K562 (cell line): Measurements from ENCODE around the gene ZNF319. TPM values are rescaled to one million over a fixed set of nuclear protein-coding genes. Genes with fewer than 3 reads are reported as not detected.
A peak's percentile ranks its signal among the peaks of the same experiment; 100 is the strongest.

Experiments used
- ATAC-seq: fragments of 200-7000 bp; cut with Tn5 transposase; 3 replicates; pipeline ENCODE4 v1.9.1; 2020; ENCODE audit warnings: moderate library complexity
- BruUV-seq: library from RNA; stranded (reverse); fragments of 400-500 nt; replicated peaks from 2 replicates; lab custom pipeline; 2021; lab: Mats Ljungman, UMichigan
- CTCF ChIA-PET: fragments of 300-600 bp; formaldehyde crosslinking; extraction: SDS; loops from one replicate; lab custom pipeline; 2021; ENCODE audit warnings: low intra/inter-chr PET ratio; lab: Yijun Ruan, JAX
- POLR2A ChIA-PET: fragments of 300-600, 350-650 bp; sonication (Branson Sonifier 250); formaldehyde crosslinking; extraction: SDS; loops from one replicate; lab custom pipeline; 2021; ENCODE audit warnings: antibody characterized with exemption, inconsistent platforms; lab: Yijun Ruan, JAX
- DNase-seq, 4 experiments: peaks; one replicate each; pipeline versions ENCODE4 v3.0.0 to v3.0.0-alpha.2; 2011 to 2018; ENCODE audit warnings: low spot score in 3 of 4, mixed read lengths in 3 of 4; ENCODE audit errors: extremely low read depth in 1 of 4
- FAIRE-seq: peaks from 2 replicates; lab custom pipeline; 2011; peaks lifted over from hg19 to GRCh38; lab: Jason Lieb, UNC
- H2AFZ ChIP-seq: 2 replicates; pipeline ENCODE4 v1.6.0; 2011; ENCODE audit warnings: low read depth, low read length, control low read depth, inconsistent platforms
- H3K27ac ChIP-seq: fragments of 200-600 bp; 3 replicates; pipeline ENCODE4 v1.8.0; 2011; ENCODE audit warnings: low read depth, mild to moderate bottlenecking, control low read depth, inconsistent platforms, low read length, moderate library complexity, mixed read lengths; ENCODE audit errors: extremely low read depth
- H3K27me3 ChIP-seq, 2 experiments: fragments of 300-600 bp in 1 of 2; 2 replicates in 1 of 2; 3 replicates in 1 of 2; pipeline versions ENCODE4 v1.6.0 to v1.8.0; 2011; ENCODE audit warnings: inconsistent platforms in 2 of 2, low read length in 2 of 2, mild to moderate bottlenecking in 1 of 2, mixed read lengths in 1 of 2, moderate library complexity in 1 of 2; ENCODE audit not compliant: control insufficient read depth in 2 of 2, insufficient read depth in 2 of 2
- H3K36me3 ChIP-seq: fragments of 300-600 bp; 3 replicates; pipeline ENCODE4 v1.8.0; 2011; ENCODE audit warnings: mild to moderate bottlenecking, low read length, inconsistent platforms; ENCODE audit not compliant: control insufficient read depth, insufficient read depth
- H3K4me1 ChIP-seq, 2 experiments: fragments of 200-600 bp in 1 of 2; replicated peaks in 1 of 2; 2 replicates in 1 of 2; 3 replicates in 1 of 2; pipeline versions ENCODE4 v1.5.1 to v1.8.0; 2011; ENCODE audit warnings: inconsistent platforms in 2 of 2, low read length in 2 of 2, mild to moderate bottlenecking in 1 of 2, mixed read lengths in 1 of 2, moderate library complexity in 1 of 2; ENCODE audit not compliant: control insufficient read depth in 2 of 2, insufficient read depth in 2 of 2
- H3K4me2 ChIP-seq: 2 replicates; pipeline ENCODE4 v1.6.1; 2011; ENCODE audit warnings: low read length, control low read depth, inconsistent platforms, mixed read lengths; ENCODE audit not compliant: insufficient read depth
- H3K4me3 ChIP-seq: fragments of 200-600 bp; sonication (generic), shearing (Covaris generic); 2 replicates; pipeline ENCODE4 v1.5.1; 2016; ENCODE audit warnings: control low read depth, inconsistent platforms
- H3K79me2 ChIP-seq: fragments of 200-600 bp; 3 replicates; pipeline ENCODE4 v1.8.0; 2011; ENCODE audit warnings: low read length, inconsistent platforms; ENCODE audit not compliant: control insufficient read depth, insufficient read depth
- H3K9ac ChIP-seq, 2 experiments: 2 replicates each; pipeline versions ENCODE4 v1.6.0 to v1.6.1; 2011; ENCODE audit warnings: low read depth in 2 of 2, low read length in 2 of 2, control low read depth in 1 of 2, inconsistent platforms in 1 of 2, mild to moderate bottlenecking in 1 of 2, mixed read lengths in 1 of 2; ENCODE audit not compliant: insufficient read depth in 1 of 2
- H3K9me1 ChIP-seq: one replicate; pipeline ENCODE4 v1.6.0; 2011; ENCODE audit warnings: inconsistent platforms, mild to moderate bottlenecking, low read length, moderate library complexity; ENCODE audit not compliant: control insufficient read depth, insufficient read depth
- H3K9me3 ChIP-seq: replicated peaks from 2 replicates; pipeline ENCODE4 v1.5.1; 2011; ENCODE audit warnings: low read depth, low read length, inconsistent platforms; ENCODE audit not compliant: control insufficient read depth, insufficient read depth
- H4K20me1 ChIP-seq: replicated peaks from 2 replicates; pipeline ENCODE4 v1.6.1; 2011; ENCODE audit warnings: low read length, inconsistent platforms, mixed read lengths; ENCODE audit not compliant: control insufficient read depth, insufficient read depth
- CEBPB ChIP-seq: fragments of 450-650 bp; IDR thresholded peaks from 2 replicates; pipeline ENCODE4 v1.6.1; 2016; ENCODE audit warnings: missing genetic modification characterization, missing compliant biosample characterization
- ETV1 ChIP-seq: fragments of 450-650 bp; conservative IDR thresholded peaks from 2 replicates; pipeline ENCODE4 v1.6.1; 2016; ENCODE audit warnings: missing genetic modification characterization, control low read depth, low read depth, missing compliant biosample characterization
- KLF10 ChIP-seq: fragments of 250-450 bp; sonication (Bioruptor Pico); IDR thresholded peaks from 2 replicates; pipeline ENCODE4 v1.6.1; 2021; ENCODE audit warnings: matching md5 sums
- MNT ChIP-seq, 2 experiments: fragments of 450-650 bp; conservative IDR thresholded peaks; 2 replicates each; pipeline ENCODE4 v1.6.1; 2017; ENCODE audit warnings: mild to moderate bottlenecking in 2 of 2, moderate library complexity in 2 of 2
- NFE2 ChIP-seq: IDR thresholded peaks from 2 replicates; pipeline ENCODE4 v1.6.1; 2014; ENCODE audit warnings: antibody characterized with exemption, low read depth
- POLR2G ChIP-seq: fragments of 200-400 bp; formaldehyde crosslinking; IDR thresholded peaks from 2 replicates; pipeline ENCODE4 v1.6.1; 2017; ENCODE audit warnings: low read depth, mild to moderate bottlenecking, antibody characterized with exemption, low read length, moderate library complexity
- RAD21 ChIP-seq, 2 experiments: fragments of 250-450 bp in 1 of 2; fragments of 450-650 bp in 1 of 2; sonication (Bioruptor Pico) in 1 of 2; formaldehyde crosslinking in 1 of 2; IDR thresholded peaks in 1 of 2; conservative IDR thresholded peaks in 1 of 2; 2 replicates each; pipeline versions ENCODE4 v1.4.0 to v1.8.0; 2020 to 2022; ENCODE audit warnings: mild to moderate bottlenecking in 2 of 2, moderate library complexity in 1 of 2
- WGBS: fragments of 100-300 bp; shearing (Covaris generic); methylation state at CpG from one replicate; pipeline ENCODE4 v1.1.6; 2016; ENCODE audit warnings: low coverage, mixed read lengths; ENCODE audit not compliant: insufficient coverage; ENCODE audit errors: missing lambda C conversion rate; 5-methylcytosine and 5-hydroxymethylcytosine counted together
- in situ Hi-C: fragments of 300-500 bp; cut with MboI; formaldehyde crosslinking; loops from 4 replicates; pipeline ENCODE4 v1.15.0; 2018; ENCODE audit warnings: inconsistent platforms, mixed read lengths
- intact Hi-C: fragments of 100-400 bp; cut with micrococcal nuclease; formaldehyde crosslinking; loops from 2 replicates; pipeline ENCODE4 v1.14.2; 2022
- polyA plus RNA-seq, 8 experiments: library from polyadenylated mRNA; depleted of rRNA in 4 of 8; stranded (reverse) in 5 of 8; unstranded in 3 of 8; fragments of >200 nt; fragmentation: Nextera tagmentation in 2 of 8; fragmentation: Illumina TruSeq in 1 of 8; extraction: Ambion mirVana in 2 of 8; extraction: Trizol in 1 of 8; gene quantifications; 2 replicates each; pipeline versions ENCODE4 v1.2.1 to v1.2.3, GENCODE V29; 2011 to 2014; ENCODE audit warnings: inconsistent platforms in 1 of 8, missing spikeins in 1 of 8
- total RNA-seq, 7 experiments: library from RNA; depleted of rRNA in 6 of 7; stranded (reverse); fragments of >200 nt in 6 of 7; fragmentation: Illumina TruSeq in 2 of 7; extraction: Trizol in 2 of 7; gene quantifications; 2 replicates each; pipeline versions ENCODE4 v1.2.1 to v1.2.3, GENCODE V29; 2011 to 2021; ENCODE audit warnings: low replicate concordance in 1 of 7
- TF ChIP-seq, protein P1 (sequence below): sonication (generic); formaldehyde crosslinking; IDR thresholded peaks from 2 replicates; pipeline ENCODE4 v1.8.1; 2023; ENCODE audit warnings: mild to moderate bottlenecking, missing genetic modification reagents

Gene ZNF319
- total and polyA plus RNA-seq, 9 of the 15 experiments (the other 6 are each of a cell fraction or from before 2014, with no cell fraction given): 0.20 to 5.7 (median 1.4) TPM

- Histone ChIP-seq H3K27ac (no peak overlapping the region), H3K4me2 (no peak overlapping the region), H3K9me1 (peaks cover 4% of the 10 kb centered on the region), H3K79me2 (no peaks in the 10 kb centered on the region; the same call in 2 of the 3 replicates), H3K27me3 (no peaks in the 10 kb centered on the region), H4K20me1 (peaks cover 5% of the 10 kb centered on the region), H3K4me1 (peaks cover 18 to 30% of the 10 kb centered on the region in 2 experiments; a peak in 4 of 5 replicates), H2AFZ (no peak overlapping the region), H3K9me3 (no peaks in the 10 kb centered on the region), H3K36me3 (peaks cover 14% of the 10 kb centered on the region; the same call in 2 of the 3 replicates), H3K9ac (no peak overlapping the region), H3K4me3 (no peak overlapping the region)
- WGBS: 75% methylated on average over 14 of the region's 18 CpGs
- ChIA-PET POLR2A (no interaction called here), CTCF (interaction anchor here (1.0 kb wide), 1 partner anchor 194 kb away, joined by 4 read pairs; the partner anchor contains the start of gene KIFC3)
- FAIRE-seq (no peak), DNase-seq (no peak), ATAC-seq (no peak)
- in situ Hi-C loops (no loop called here), intact Hi-C loops (loop anchor here (10.0 kb wide), 1 partner anchor 351 kb away; no protein-coding TSS in a partner anchor)
- peak; percentile 7; the same call in 1 of the 2 replicates for TF ChIP-seq POLR2G
- TF ChIP-seq NFE2: no peak
- no TSS peak for BruUV-seq
Measured at GRCh38 chr16:57995721-57996405, 4.6 kb downstream of the ZNF319 start.

GRCh38 chr16:57994778-57995177, 5.7 kb downstream of the ZNF319 start:
- no TSS peak for BruUV-seq
- Histone ChIP-seq H3K9me3 (no peaks in the 10 kb centered on the region), H4K20me1 (peaks cover 5% of the 10 kb centered on the region), H3K36me3 (peaks cover 14% of the 10 kb centered on the region; the same call in 2 of the 3 replicates), H3K4me3 (no peak overlapping the region), H3K4me1 (peaks cover 16 to 21% of the 10 kb centered on the region in 2 experiments; a peak in 4 of 5 replicates), H3K4me2 (no peak overlapping the region), H3K9me1 (peaks cover 4% of the 10 kb centered on the region), H3K27me3 (no peaks in the 10 kb centered on the region), H3K79me2 (no peaks in the 10 kb centered on the region; the same call in 2 of the 3 replicates), H2AFZ (peak overlapping the region; percentile 16; the same call in 1 of the 2 replicates), H3K9ac (no peak overlapping the region), H3K27ac (peak overlapping the region; percentile 34; the same call in 1 of the 3 replicates)
- ChIA-PET POLR2A (interaction anchor here (0.6 to 1.4 kb wide), 2 partner anchors 18 to 432 kb away, joined by 3 to 5 read pairs; a partner anchor contains a TSS), CTCF (interaction anchor here (0.6 to 1.1 kb wide), 4 partner anchors 131 to 343 kb away, joined by 3 to 4 read pairs (median 4); partner anchors contain the start of gene KIFC3)
- intact Hi-C loops (loop anchor here (10.0 kb wide), 1 partner anchor 350 kb away; no protein-coding TSS in a partner anchor), in situ Hi-C loops (no loop called here)
- WGBS: 3% methylated on average over 4 of the region's 4 CpGs
- ATAC-seq (peak; percentile 95), DNase-seq (peak; percentile 71 to 86 (median 74)), FAIRE-seq (peak; percentile 98)
- TF ChIP-seq ETV1 (peak; percentile 84), MNT (conservative IDR thresholded peaks at IDR 0.05) (peak in 1 of 2 experiments; percentile 50; a peak in 1 of 4 replicates), RAD21 (CRISPR knock-in tag; conservative IDR thresholded peaks at IDR 0.05 in 1 of 2, IDR thresholded peaks at IDR 0.05 in 1 of 2) (peak; percentile 56 to 80), CEBPB (tag) (peak; percentile 52), KLF10 (CRISPR knock-in tag) (no peak)
- TF ChIP-seq, protein P1, sequence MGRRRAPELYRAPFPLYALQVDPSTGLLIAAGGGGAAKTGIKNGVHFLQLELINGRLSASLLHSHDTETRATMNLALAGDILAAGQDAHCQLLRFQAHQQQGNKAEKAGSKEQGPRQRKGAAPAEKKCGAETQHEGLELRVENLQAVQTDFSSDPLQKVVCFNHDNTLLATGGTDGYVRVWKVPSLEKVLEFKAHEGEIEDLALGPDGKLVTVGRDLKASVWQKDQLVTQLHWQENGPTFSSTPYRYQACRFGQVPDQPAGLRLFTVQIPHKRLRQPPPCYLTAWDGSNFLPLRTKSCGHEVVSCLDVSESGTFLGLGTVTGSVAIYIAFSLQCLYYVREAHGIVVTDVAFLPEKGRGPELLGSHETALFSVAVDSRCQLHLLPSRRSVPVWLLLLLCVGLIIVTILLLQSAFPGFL (CRISPR knock-in tag): no peak
